ENCODE data around the gene SCAF8. TPM values are rescaled to one million over a fixed set of nuclear protein-coding genes. Genes with fewer than 3 reads are reported as not detected.

SCAF8 gene
- total and polyA plus RNA-seq, 2 donors (not counting 1 experiment from before 2014, with no cell fraction given) = 25.7 to 75.2 TPM

GRCh38 chr6:154872542-154873114, 139.4 kb downstream of the SCAF8 start:
- H3K27ac Mint-ChIP-seq = no peak overlapping the region
- H4K20me1 ChIP-seq (ENCODE audit: control insufficient read depth, insufficient read depth, low read length, poor library complexity, severe bottlenecking) = peaks cover 14% of the 10 kb centered on the region
- DNase-seq (no peak), ATAC-seq (ENCODE audit: low read depth) (no peak)
- peaks cover 7% of the 10 kb centered on the region for H3K79me2 ChIP-seq (ENCODE audit: control insufficient read depth, insufficient read depth, low read length)
- H3K4me2 ChIP-seq (replicated peaks; ENCODE audit: low read depth, low read length, poor library complexity, severe bottlenecking) = no peak overlapping the region
- H3K9ac ChIP-seq (ENCODE audit: low read length) = no peak overlapping the region
- POLR2A ChIA-PET = no interaction called here
- H3K9me3 Mint-ChIP-seq (ENCODE audit: insufficient read depth) = no peaks in the 10 kb centered on the region
- H3K9me3 ChIP-seq (ENCODE audit: control extremely low read depth in 1 of 3, control insufficient read depth in 2 of 3, insufficient read depth in 1 of 3, low read length in 2 of 3) = no peaks in the 10 kb centered on the region
- H3K27me3 Mint-ChIP-seq = no peaks in the 10 kb centered on the region
- intact Hi-C loops (cut with micrococcal nuclease) = no loop called here
- H3K4me1 Mint-ChIP-seq = peaks cover 20% of the 10 kb centered on the region
- H3K4me1 ChIP-seq (ENCODE audit: control insufficient read depth in 2 of 2, insufficient read depth in 2 of 2, low read length in 2 of 2) = peaks cover 4 to 8% of the 10 kb centered on the region in 2 donors
- WGBS (ENCODE audit: insufficient coverage) = 97% methylated on average over 7 of the region's 8 CpGs
- H2AFZ ChIP-seq (ENCODE audit: insufficient read depth, low read depth, low read length, poor library complexity, severe bottlenecking) = no peak overlapping the region
- H3K4me3 ChIP-seq (ENCODE audit: control extremely low read depth in 1 of 5, extremely low read depth in 1 of 5, insufficient read depth in 1 of 5, low read depth in 2 of 5, low read length in 4 of 5) = no peak overlapping the region
- H3K36me3 ChIP-seq (replicated peaks in 1 of 2; ENCODE audit: control extremely low read depth in 1 of 2, control insufficient read depth in 1 of 2, extremely low read depth in 1 of 2, insufficient read depth in 2 of 2, low read length in 1 of 2) = peaks cover 0 to 3% of the 10 kb centered on the region in 2 experiments
- H3K4me3 Mint-ChIP-seq = no peak overlapping the region
- H3K27me3 ChIP-seq (replicated peaks in 1 of 4; ENCODE audit: control extremely low read depth in 1 of 4, control insufficient read depth in 3 of 4, insufficient read depth in 4 of 4, low read length in 3 of 4) = no peaks in the 10 kb centered on the region
- CTCF ChIA-PET = no interaction called here
- H3K27ac ChIP-seq (ENCODE audit: low read length in 2 of 2) = no peak overlapping the region
- TF ChIP-seq, protein P1, sequence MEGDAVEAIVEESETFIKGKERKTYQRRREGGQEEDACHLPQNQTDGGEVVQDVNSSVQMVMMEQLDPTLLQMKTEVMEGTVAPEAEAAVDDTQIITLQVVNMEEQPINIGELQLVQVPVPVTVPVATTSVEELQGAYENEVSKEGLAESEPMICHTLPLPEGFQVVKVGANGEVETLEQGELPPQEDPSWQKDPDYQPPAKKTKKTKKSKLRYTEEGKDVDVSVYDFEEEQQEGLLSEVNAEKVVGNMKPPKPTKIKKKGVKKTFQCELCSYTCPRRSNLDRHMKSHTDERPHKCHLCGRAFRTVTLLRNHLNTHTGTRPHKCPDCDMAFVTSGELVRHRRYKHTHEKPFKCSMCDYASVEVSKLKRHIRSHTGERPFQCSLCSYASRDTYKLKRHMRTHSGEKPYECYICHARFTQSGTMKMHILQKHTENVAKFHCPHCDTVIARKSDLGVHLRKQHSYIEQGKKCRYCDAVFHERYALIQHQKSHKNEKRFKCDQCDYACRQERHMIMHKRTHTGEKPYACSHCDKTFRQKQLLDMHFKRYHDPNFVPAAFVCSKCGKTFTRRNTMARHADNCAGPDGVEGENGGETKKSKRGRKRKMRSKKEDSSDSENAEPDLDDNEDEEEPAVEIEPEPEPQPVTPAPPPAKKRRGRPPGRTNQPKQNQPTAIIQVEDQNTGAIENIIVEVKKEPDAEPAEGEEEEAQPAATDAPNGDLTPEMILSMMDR (IDR thresholded peaks at IDR 0.05) = no peak
- TF ChIP-seq EZH2 (IDR thresholded peaks at IDR 0.05; ENCODE audit: borderline replicate concordance, insufficient read depth, low read depth, low read length, poor library complexity, severe bottlenecking) = no peak

GRCh38 chr6:154873546-154873945, 140.3 kb downstream of the SCAF8 start:
- intact Hi-C loops (cut with micrococcal nuclease) = no loop called here
- Histone ChIP-seq H3K27ac (ENCODE audit: low read length in 2 of 2) (no peak overlapping the region), H3K4me3 (ENCODE audit: control extremely low read depth in 1 of 5, extremely low read depth in 1 of 5, insufficient read depth in 1 of 5, low read depth in 2 of 5, low read length in 4 of 5) (no peak overlapping the region), H3K27me3 (replicated peaks in 1 of 4; ENCODE audit: control extremely low read depth in 1 of 4, control insufficient read depth in 3 of 4, insufficient read depth in 4 of 4, low read length in 3 of 4) (no peaks in the 10 kb centered on the region), H4K20me1 (ENCODE audit: control insufficient read depth, insufficient read depth, low read length, poor library complexity, severe bottlenecking) (peaks cover 14% of the 10 kb centered on the region), H3K4me2 (replicated peaks; ENCODE audit: low read depth, low read length, poor library complexity, severe bottlenecking) (no peak overlapping the region), H3K4me1 (ENCODE audit: control insufficient read depth in 2 of 2, insufficient read depth in 2 of 2, low read length in 2 of 2) (peaks cover 4 to 8% of the 10 kb centered on the region in 2 donors), H3K36me3 (replicated peaks in 1 of 2; ENCODE audit: control extremely low read depth in 1 of 2, control insufficient read depth in 1 of 2, extremely low read depth in 1 of 2, insufficient read depth in 2 of 2, low read length in 1 of 2) (peaks cover 0 to 4% of the 10 kb centered on the region in 2 experiments), H3K79me2 (ENCODE audit: control insufficient read depth, insufficient read depth, low read length) (peaks cover 7% of the 10 kb centered on the region), H3K9me3 (ENCODE audit: control extremely low read depth in 1 of 3, control insufficient read depth in 2 of 3, insufficient read depth in 1 of 3, low read length in 2 of 3) (no peaks in the 10 kb centered on the region), H3K9ac (ENCODE audit: low read length) (no peak overlapping the region), H2AFZ (ENCODE audit: insufficient read depth, low read depth, low read length, poor library complexity, severe bottlenecking) (no peak overlapping the region)
- Mint-ChIP-seq H3K9me3 (ENCODE audit: insufficient read depth) (no peaks in the 10 kb centered on the region), H3K4me1 (peaks cover 20% of the 10 kb centered on the region), H3K4me3 (no peak overlapping the region), H3K27ac (no peak overlapping the region), H3K27me3 (no peaks in the 10 kb centered on the region)
- no peak for ATAC-seq (ENCODE audit: low read depth)
- no peak for DNase-seq
- TF ChIP-seq EZH2 (IDR thresholded peaks at IDR 0.05; ENCODE audit: borderline replicate concordance, insufficient read depth, low read depth, low read length, poor library complexity, severe bottlenecking) = no peak
- TF ChIP-seq, protein P1 (IDR thresholded peaks at IDR 0.05) = no peak
- ChIA-PET POLR2A (no interaction called here), CTCF (interaction anchor here (0.6 to 0.7 kb wide), 2 partner anchors 17 to 261 kb away, joined by 3 read pairs; no protein-coding TSS in a partner anchor)
- WGBS (ENCODE audit: insufficient coverage) = no CpG with 5 or more reads among the region's 4 CpGs
